GM19328 (cell line): Measurements from ENCODE around the gene KMT5B.
"Not testable (repeated sequence)": the region's sequence is repeated elsewhere in the genome, so short reads cannot be mapped to it uniquely, and the experiment has no call there.

Experiments
- ATAC-seq: cut with Tn5 transposase; IDR thresholded peaks from one replicate; pipeline ENCODE4 v1.9.1; 2021; ENCODE audit warnings: mild to moderate bottlenecking, moderate library complexity; ENCODE audit not compliant: unreplicated experiment

KMT5B gene

GRCh38 chr11:68213135-68213515 lies at the start of gene KMT5B:
KMT5B (minus strand) TSS chr11:68213296; CDS start chr11:68190076, 23,220 bp downstream.
- peak; percentile 21 for ATAC-seq

DNA sequence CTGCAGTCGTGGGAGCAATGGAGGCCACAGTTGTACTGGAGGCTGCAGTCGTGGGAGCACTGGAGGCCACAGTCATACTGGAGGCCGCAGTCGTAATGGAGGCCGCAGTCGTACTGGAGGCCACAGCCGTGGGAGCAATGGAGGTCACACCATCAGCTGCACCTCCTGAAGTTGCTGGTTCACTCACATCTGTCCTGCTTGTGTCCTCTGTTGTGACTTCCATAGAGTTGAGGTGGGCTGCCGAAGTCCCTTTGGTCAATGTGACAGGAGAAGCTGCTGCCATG lies 49.4 kb upstream of the KMT5B start:
- no peak for ATAC-seq

- ATAC-seq, result no peak
Observed at GRCh38 chr11:68261749-68262543, 48.9 kb upstream of the KMT5B start.

- ATAC-seq, result no peak
Observed at GRCh38 chr11:68261006-68261405, 47.9 kb upstream of the KMT5B start.

- no peak for ATAC-seq
Observed at GRCh38 chr11:68260484-68260883, 47.4 kb upstream of the KMT5B start.

GRCh38 chr11:68259122-68259959 lies 46.2 kb upstream of the KMT5B start:
- no peak for ATAC-seq

- no peak for ATAC-seq
Observed at GRCh38 chr11:68258363-68258765, 45.3 kb upstream of the KMT5B start.

DNA sequence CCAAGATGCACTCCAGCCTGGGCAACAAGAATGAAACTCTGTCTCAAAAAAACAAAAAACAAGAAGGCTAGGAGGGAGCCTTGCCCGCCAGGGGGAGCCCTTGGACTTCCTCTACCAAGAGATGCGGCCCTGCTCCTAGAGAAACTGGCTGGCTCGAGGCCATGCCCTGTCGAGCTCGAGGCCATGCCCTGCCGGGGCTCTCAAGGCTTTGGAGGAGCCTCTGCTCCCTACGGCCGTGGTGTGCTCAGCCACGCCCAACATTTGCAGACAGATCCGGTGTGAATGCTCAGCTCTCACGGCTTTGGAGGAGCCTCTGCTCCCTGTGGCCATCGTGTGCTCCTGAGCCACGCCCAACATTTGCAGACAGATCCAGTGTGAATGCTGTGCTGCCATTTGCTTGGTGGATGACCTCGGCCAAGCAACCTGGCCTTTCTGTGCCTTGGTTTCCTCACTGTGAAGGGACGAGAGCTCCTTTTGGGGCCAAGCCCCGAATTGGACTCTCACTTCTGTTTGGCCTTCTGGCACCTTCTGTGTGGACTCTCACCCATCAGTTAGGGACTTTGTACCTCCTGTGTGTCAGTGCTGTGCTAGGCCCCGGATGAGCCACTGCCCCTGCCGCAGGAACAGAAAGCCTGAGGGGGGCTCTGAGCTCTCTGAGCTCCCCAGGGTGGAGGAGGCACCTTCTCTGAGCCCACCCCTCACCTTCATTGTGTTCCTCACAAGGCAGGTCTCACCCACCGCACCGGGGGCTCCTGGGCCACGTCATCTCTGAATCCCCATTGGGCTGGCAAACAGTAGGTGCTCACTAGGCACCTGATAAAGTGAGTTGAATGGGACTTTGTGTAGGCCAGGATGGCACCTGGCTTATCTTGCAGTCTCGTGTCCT lies 44.6 kb upstream of the KMT5B start:
- ATAC-seq, result no peak

- ATAC-seq, result no peak
Observed at GRCh38 chr11:68256331-68256741, 43.2 kb upstream of the KMT5B start.

GRCh38 chr11:68255526-68255925 lies 42.4 kb upstream of the KMT5B start:
- no peak for ATAC-seq

GRCh38 chr11:68254421-68254820 lies 41.3 kb upstream of the KMT5B start:
- ATAC-seq, result no peak

GRCh38 chr11:68251765-68252164 lies 38.7 kb upstream of the KMT5B start:
- ATAC-seq, result no peak

DNA sequence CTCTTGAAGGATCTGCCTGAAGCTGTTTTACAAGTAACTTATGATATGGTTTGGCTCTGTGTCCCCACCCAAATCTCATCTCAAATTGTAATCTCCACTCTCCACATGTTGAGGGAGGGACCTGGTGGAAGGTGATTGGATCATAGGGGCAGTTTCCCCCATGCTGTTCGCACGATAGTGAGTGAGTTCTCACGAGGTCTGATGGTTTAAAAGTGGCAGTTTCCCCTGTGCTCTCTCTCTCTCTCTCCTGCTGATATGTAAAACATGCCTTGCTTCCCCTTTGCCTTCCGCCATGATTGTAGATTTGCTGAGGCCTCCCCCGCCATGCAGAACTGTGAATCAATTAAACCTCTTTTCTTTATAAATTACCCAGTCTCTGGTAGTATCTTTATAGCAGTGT lies 31.8 kb upstream of the KMT5B start:
- ATAC-seq, result not testable (repeated sequence)

DNA sequence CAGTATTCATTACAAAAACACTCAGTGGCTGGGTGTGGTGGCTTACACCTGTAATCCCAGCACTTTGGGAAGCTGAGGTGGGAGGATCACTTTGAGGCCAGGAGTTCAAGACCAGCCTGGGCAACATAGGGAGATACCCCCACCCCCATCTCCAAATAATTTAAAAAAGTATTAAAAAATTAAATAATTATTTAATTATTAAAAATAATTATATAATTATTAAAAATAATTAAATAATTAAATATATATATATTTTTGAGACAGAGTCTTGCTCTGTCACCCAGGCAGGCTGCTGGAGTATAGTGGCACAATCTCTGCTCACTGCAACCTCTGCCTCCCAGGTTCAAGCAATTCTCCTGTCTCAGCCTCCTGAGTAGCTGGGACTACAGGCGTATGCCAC lies 30.8 kb upstream of the KMT5B start:
- not testable (repeated sequence) for ATAC-seq

DNA sequence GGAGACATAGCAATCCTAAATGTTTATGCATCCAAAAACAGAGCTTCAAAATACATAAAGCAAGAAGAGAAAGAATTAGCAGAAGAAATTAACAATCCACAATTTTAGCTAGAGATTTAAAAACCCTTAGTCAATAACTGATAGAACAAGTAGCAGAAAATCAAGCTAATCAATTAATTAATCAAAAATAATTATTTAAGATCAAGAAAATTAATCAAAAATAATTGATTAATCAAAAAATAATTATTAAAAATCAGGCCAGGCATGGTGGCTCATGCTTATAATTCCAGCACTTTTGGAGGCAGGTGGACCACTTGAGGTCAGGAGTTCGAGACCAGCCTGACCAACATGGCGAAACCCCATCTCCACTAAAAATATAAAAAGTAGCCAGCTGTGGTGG lies 29.5 kb upstream of the KMT5B start:
- ATAC-seq, result no peak

DNA sequence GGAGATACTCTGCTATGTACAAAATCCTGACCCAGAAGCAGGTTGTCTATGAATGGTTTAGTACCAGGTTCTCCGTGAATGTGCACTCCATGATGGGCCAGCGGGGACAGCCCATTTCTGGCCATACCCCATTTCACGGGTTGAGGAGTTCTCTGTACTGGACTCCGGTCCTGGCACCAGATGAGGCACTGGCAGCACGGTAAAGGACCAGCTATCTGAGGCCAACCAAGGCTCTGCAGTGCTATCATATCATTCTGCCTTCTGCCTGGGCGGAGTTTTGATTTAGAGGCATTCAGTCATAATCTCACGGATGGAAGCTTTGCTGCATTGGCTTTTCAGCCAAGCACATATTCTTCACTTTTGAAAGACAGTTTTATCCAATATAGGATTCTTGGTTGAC lies 18.5 kb upstream of the KMT5B start:
- ATAC-seq, result no peak

- ATAC-seq, result no peak
Observed at GRCh38 chr11:68229601-68230000, 16.5 kb upstream of the KMT5B start.

- no peak for ATAC-seq
Observed at GRCh38 chr11:68226421-68226820, 13.3 kb upstream of the KMT5B start.

DNA sequence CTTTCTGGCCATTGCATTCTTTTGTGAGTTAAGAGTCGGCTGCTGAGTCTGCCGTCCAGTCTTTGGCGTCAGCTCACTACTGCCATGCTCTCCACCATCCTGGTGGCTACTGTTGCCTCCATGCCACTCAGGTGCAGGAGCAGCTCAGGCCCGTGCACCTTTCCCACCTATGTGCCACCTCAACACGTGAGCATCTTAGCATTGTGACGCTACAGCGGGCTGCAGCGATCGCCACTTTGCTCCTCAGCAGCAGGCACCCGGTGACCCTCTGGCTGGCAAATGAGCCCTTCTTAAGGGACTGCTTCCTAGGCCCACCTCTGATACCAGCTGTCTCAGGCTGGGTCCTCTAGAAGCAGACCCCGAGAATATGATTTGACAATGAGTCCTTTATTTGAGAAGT lies 11.5 kb upstream of the KMT5B start:
- no peak for ATAC-seq

DNA sequence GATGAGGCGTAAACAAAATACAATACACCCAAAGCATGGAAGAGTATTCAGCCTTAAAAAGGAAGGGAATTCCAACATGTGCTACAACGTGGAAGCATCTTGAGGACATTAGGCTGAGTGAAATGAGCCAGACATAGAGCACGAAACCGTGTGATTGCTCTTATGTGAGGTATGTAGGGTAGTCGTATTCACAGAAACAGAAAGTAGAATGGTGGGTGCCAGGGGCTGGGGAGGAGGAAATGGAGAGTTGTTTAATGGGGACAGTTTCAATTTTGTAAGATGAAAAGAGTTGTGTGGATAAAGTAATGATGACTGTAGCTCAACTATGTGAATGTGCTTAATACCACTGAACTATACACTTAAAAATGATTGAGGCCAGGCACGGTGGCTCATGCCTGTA lies 10.2 kb upstream of the KMT5B start:
- no peak for ATAC-seq

- no peak for ATAC-seq
Observed at GRCh38 chr11:68221406-68221805, 8.3 kb upstream of the KMT5B start.
